HUES64 (cell line): ENCODE results near the gene RPLP2.

ENCODE experiments used
- H3K27ac ChIP-seq: 2 replicates; pipeline ENCODE4 v1.7.0; 2013; ENCODE audit warnings: low read depth, low read length, inconsistent platforms
- H3K27me3 ChIP-seq: 2 replicates; pipeline ENCODE4 v1.6.1; 2013; ENCODE audit warnings: mild to moderate bottlenecking, low read length; ENCODE audit not compliant: insufficient read depth
- H3K36me3 ChIP-seq: 2 replicates; pipeline ENCODE4 v1.6.1; 2013; ENCODE audit warnings: mild to moderate bottlenecking, low read length; ENCODE audit not compliant: insufficient read depth
- H3K4me1 ChIP-seq: 2 replicates; pipeline ENCODE4 v1.6.1; 2013; ENCODE audit warnings: mild to moderate bottlenecking, low read length, moderate library complexity; ENCODE audit not compliant: insufficient read depth
- H3K4me3 ChIP-seq: 2 replicates; pipeline ENCODE4 v1.5.1; 2013; ENCODE audit warnings: mild to moderate bottlenecking, low read length, moderate library complexity
- H3K9ac ChIP-seq: 2 replicates; pipeline ENCODE4 v1.6.1; 2013; ENCODE audit warnings: mild to moderate bottlenecking, low read depth, low read length
- H3K9me3 ChIP-seq: 2 replicates; pipeline ENCODE4 v1.6.1; 2013; ENCODE audit warnings: low read depth, low read length; ENCODE audit not compliant: insufficient read depth
- WGBS: fragments of 150-250, 120-280 bp; methylation state at CpG from one replicate; pipeline ENCODE4 v1.1.7; 2013; ENCODE audit warnings: missing lambda C conversion rate; 5-methylcytosine and 5-hydroxymethylcytosine counted together

Gene RPLP2

DNA sequence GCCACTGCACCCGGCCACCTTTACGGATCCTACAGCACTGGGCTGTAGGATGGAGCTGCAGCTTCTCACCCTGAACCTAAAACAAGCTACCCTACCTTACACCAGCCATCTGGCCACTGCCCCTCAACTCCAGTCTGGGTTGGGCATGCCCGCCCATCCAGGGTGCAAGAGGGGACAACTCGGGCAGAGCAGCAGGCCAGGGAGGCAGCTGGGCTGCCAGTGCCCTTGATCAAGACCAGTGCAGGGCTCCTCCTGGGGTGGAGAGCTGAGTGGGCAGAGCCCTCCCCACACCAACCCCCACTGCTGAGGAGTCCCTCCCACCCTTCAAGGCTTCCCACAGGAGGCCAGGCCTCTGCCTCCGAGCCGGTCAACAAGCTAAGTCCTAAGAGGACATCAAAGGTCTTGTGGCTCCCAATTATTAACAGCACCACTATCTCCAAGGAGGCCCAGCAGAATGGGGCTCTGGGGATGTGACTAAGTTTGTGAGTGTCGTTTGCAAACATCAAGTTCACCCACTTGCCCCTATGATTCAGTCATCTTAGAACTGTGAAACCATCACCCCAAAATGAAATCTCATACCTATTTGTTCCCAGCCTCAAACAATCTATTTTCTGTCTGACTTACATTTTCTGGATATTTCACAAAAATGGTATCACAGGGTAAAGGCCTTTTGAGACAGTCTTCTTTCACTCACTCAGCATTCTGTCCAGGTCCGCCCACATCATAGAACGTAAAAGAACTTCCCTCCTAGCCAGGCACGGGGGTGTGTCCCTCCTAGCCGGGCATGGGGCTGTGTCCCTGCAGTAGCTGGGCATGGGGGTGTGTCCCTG is 43.4 kb upstream of the RPLP2 start:
- Histone ChIP-seq H3K9me3 (no peaks in the 10 kb centered on the region), H3K36me3 (peaks cover 76% of the 10 kb centered on the region)

DNA sequence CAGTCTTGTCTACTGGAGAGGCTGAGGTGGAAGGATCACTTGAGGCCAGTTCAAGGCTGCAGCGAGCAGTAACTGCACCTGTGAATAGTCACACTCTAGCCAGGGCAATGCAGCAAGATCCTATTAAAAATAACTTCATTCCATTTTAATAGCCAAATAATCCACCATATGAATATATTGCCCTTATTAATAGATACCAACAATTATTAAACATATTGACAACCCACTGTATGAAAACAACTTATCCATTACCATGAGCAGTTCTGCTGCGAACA is 42.9 kb upstream of the RPLP2 start:
- Histone ChIP-seq H3K36me3 (peaks cover 76% of the 10 kb centered on the region), H3K27ac (no peak overlapping the region), H3K27me3 (no peaks in the 10 kb centered on the region), H3K9ac (no peak overlapping the region), H3K4me1 (peaks cover 7% of the 10 kb centered on the region; the same call in 1 of the 2 replicates), H3K4me3 (no peak overlapping the region), H3K9me3 (no peaks in the 10 kb centered on the region)
- WGBS, result 98% methylated on average over 2 of the region's 2 CpGs

More for the DNA sequence above, 43.4 kb upstream of the RPLP2 start:
- Histone ChIP-seq H3K27me3 (no peaks in the 10 kb centered on the region), H3K4me1 (peaks cover 7% of the 10 kb centered on the region; the same call in 1 of the 2 replicates), H3K27ac (no peak overlapping the region), H3K9ac (no peak overlapping the region), H3K4me3 (no peak overlapping the region)
- WGBS, result 95% methylated on average over 11 of the region's 11 CpGs

DNA sequence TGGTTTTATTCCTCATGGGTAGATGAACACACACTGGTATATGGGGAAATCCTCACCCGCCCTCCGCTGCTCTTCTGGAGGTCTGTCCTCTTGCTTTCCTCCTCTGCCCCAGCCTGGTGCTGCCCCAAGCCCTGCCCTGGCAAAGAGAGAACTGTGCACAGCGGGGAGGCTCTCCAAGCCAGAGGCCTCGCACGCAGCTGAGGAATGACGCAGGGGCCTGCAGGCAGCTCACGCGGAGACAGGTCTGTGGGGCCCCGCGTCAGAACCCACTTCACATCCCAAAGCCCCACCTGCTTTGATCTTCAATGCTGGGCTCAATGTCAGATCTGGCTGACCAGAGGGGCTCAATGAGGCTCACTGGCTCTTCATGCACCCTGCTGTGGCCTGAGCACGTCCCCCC is 42.5 kb upstream of the RPLP2 start:
- H3K9ac ChIP-seq, result no peak overlapping the region
- 94% methylated on average over 11 of the region's 11 CpGs for WGBS
- no peaks in the 10 kb centered on the region for H3K9me3 ChIP-seq
- H3K27me3 ChIP-seq, result no peaks in the 10 kb centered on the region
- peaks cover 7% of the 10 kb centered on the region; the same call in 1 of the 2 replicates for H3K4me1 ChIP-seq
- H3K36me3 ChIP-seq, result peaks cover 74% of the 10 kb centered on the region
- no peak overlapping the region for H3K4me3 ChIP-seq
- H3K27ac ChIP-seq, result no peak overlapping the region

DNA sequence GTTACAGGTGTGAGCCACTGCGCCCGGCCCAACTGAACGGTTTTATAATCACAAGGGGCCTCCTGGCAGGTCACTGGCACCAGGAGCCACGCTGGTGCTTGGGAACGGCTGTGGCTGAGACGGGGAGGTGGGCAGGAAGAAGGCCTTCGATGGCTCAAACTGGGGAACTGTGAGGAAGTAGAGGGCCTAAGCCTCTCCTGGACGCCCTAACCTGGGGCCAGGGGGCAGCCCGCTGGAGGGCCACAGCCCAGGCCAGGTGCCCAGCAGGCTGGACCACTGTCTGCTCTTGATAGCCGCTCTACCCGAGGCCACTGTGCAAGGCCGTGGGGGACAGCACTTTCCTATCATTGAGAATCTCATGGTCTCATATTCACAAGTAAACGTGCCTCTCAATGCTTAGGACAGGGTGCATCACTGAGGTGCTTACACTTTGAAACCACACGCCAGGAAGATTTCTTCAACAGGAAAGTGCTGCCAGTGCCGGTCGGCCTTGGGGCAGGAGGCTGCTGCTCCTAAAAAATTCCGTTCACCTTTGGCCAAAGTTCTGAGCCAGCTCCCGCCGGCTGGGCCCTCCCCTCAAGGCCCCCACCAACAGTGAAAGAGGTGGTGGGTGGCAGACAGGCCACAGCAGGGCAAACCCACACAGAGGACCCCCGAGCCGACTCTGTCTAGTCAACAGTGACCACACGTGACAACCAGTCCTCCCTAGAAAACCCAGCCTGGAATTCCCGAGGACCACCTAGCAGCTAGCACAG is 39.7 kb upstream of the RPLP2 start:
- no peaks in the 10 kb centered on the region for H3K27me3 ChIP-seq
- H3K9ac ChIP-seq, result no peak overlapping the region
- H3K4me1 ChIP-seq, result peaks cover under 1% of the 10 kb centered on the region; the same call in 1 of the 2 replicates
- no peak overlapping the region for H3K27ac ChIP-seq
- WGBS, result 94% methylated on average over 23 of the region's 23 CpGs
- H3K4me3 ChIP-seq, result no peak overlapping the region
- H3K9me3 ChIP-seq, result no peaks in the 10 kb centered on the region
- peaks cover 69% of the 10 kb centered on the region for H3K36me3 ChIP-seq

DNA sequence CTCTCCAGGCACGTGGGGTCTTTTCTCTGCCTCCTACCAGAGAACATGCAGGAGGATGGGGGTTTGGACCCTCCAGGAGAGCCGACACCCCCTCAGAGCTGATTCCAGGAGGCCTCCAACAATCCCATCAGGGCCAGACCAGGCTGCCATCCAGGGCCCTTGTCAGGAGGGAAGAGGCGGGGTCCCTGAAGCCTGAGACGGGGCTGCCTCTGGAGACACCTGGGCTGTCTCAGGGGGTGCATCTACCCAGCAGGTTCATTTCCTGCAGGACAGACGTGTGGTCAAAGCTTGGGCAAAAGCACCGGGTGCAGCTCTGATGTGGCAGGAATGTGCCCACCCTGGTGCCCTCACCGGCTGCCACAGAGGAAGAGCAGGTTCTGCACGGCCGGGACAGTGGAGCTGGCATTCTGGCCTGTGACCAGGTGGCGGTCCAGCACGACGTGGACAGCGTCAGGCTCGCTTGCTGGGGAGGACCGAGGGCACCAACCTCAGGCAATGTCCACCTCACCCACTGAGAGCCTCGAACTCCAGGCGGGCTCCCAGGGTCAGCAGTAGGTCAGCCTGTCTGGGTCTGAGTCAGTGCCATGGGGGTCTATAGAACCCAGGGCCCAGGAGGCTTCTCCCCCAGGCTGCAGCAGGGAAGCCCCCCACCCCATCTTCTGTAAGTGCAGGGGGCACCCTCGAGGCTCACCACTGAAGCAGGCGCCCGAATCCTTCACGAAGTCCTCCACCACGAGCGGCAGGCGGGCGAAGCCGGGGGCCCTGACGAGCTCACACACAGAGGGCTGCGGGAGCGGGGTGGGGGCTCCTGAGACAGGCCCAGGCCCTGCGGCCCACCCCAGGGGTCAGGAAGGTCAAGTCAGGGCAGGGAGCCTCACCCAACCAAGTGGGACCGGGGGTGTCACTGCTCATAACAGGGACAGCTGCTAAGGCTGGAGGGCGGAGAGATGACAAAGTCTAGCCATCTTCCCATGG is 38.8 kb upstream of the RPLP2 start:
- Histone ChIP-seq H3K36me3 (peaks cover 66% of the 10 kb centered on the region), H3K9ac (no peak overlapping the region), H3K9me3 (no peaks in the 10 kb centered on the region), H3K4me3 (no peak overlapping the region), H3K27me3 (no peaks in the 10 kb centered on the region), H3K4me1 (peaks cover 7% of the 10 kb centered on the region; the same call in 1 of the 2 replicates), H3K27ac (no peak overlapping the region)
- WGBS, result 95% methylated on average over 32 of the region's 32 CpGs

DNA sequence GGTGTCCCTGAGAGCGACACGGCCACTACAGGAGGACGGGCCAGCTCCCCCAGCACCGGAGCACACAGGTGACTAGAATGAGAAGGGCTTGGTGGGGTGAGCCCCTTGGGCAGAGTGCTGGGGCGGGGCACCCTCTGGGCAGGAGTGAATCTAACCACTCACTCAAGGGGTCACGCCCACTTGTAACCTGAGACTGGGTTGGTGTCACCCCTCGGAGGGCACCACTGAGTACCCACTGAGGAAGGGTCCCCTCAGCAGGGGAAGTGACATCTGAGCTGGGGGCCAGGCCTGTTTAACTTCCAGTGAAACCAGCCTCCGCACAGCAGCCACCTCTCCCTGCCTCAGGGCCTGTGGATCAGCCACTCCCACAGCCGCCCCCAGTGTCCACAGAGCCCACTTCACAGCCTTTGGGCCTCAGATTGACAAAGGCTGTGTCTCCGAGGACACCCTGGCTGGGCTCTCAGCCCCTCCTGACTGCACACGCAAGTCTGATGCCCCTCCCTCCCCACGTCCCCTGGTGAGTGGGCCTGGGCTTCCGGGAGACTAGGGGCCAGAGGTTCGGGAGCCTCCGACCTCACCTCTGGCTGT is 38.1 kb upstream of the RPLP2 start:
- no peak overlapping the region for H3K9ac ChIP-seq
- peaks cover 7% of the 10 kb centered on the region; the same call in 1 of the 2 replicates for H3K4me1 ChIP-seq
- WGBS, result 82% methylated on average over 15 of the region's 15 CpGs
- no peaks in the 10 kb centered on the region for H3K27me3 ChIP-seq
- no peaks in the 10 kb centered on the region for H3K9me3 ChIP-seq
- peaks cover 58% of the 10 kb centered on the region for H3K36me3 ChIP-seq
- H3K27ac ChIP-seq, result no peak overlapping the region
- no peak overlapping the region for H3K4me3 ChIP-seq

DNA sequence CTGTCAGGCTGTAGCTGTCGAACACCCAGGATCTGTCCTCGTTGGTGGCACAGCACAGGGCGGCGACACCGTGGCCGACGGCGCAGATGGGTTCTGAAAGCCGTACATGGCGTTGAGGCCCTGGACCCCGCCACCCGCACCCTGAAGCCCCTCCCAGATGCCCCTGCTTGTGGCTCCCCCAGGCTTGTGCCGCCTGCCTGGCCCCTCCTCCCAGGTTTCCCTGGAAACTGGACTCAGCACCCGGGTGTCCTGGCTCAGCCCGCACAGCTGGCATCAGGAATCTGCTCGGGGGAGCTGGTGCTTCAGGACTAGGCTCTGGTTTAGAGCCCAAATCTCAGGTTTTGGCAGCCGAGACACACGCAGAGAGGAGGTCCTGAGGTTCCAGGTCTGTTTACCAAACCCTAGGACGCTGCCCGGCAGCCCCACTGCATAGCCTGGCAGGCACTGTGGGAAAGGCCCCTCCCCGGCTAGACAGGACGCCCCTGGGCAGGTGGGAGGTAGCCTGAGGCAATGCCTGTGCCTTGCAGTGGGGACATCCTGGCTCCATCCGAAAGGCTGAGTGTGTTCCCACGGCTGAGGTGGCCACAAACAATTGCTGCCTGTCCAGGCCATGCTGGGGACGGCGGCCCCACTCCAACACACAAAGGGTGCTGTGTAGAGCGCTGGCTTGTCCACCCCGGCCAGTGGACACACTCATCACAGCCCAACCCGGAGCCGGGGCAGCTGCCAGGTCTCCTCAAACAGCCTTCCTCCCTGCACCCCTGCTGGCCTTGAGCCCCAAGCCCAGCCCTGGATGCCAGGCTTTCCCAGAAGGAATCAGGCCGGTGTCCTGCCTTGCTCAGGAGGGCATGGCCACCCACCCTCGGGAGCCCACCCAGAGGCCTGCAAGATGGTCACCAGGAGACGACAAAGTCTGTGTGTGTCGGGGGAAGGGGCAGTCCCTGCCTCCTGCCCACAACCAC is 37.1 kb upstream of the RPLP2 start:
- H3K36me3 ChIP-seq, result peaks cover 49% of the 10 kb centered on the region
- peaks cover 7% of the 10 kb centered on the region; the same call in 1 of the 2 replicates for H3K4me1 ChIP-seq
- no peak overlapping the region for H3K9ac ChIP-seq
- 92% methylated on average over 34 of the region's 34 CpGs for WGBS
- H3K4me3 ChIP-seq, result no peak overlapping the region
- no peak overlapping the region for H3K27ac ChIP-seq
- no peaks in the 10 kb centered on the region for H3K27me3 ChIP-seq
- H3K9me3 ChIP-seq, result no peaks in the 10 kb centered on the region

DNA sequence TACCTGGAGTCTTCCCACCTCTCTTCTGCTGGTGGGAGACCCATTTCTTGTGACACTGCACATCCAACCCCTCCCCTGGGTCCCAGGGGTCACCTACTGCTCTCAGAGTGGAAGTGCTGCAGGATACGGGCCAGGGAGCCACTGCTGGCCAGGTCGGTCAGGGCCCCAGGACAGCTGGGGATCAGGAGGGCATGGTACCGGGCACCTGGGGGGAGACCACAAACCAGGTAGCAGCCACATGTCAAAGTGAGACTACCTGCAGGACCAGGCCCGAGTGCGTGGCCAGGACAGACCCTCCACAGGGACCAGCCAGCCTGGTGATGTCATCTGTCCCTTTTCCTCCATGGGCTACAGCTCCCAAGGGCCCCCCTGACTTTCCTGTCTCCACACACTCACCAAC is 36.3 kb upstream of the RPLP2 start:
- peaks cover 49% of the 10 kb centered on the region for H3K36me3 ChIP-seq
- H3K9ac ChIP-seq, result no peak overlapping the region
- no peaks in the 10 kb centered on the region for H3K9me3 ChIP-seq
- no peaks in the 10 kb centered on the region for H3K27me3 ChIP-seq
- WGBS, result 96% methylated on average over 5 of the region's 5 CpGs
- H3K4me3 ChIP-seq, result no peak overlapping the region
- H3K27ac ChIP-seq, result no peak overlapping the region
- peaks cover 7% of the 10 kb centered on the region; the same call in 1 of the 2 replicates for H3K4me1 ChIP-seq

DNA sequence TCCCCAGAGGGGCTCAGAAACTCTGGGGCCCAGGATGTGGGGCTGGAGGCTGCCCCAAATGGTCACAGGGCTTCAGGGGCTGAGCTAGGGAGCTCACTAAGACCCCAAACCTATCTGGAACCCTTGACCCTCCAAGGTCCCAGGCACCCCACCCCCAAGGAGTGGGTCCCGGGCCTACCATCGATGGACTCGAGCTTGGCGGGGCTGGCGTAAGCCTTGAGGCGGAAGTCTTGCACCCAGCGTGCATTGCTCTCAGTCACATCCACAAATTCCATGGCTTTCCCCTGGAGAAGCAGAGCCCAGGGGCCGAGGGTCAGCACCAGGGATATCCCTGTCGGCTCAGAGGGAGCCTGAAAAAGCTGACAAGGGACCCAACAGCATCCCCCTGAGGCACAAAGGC is 35.9 kb upstream of the RPLP2 start:
- peaks cover 7% of the 10 kb centered on the region; the same call in 1 of the 2 replicates for H3K4me1 ChIP-seq

More for the DNA sequence above, 35.9 kb upstream of the RPLP2 start:
- H3K36me3 ChIP-seq, result peaks cover 51% of the 10 kb centered on the region
- H3K9me3 ChIP-seq, result no peaks in the 10 kb centered on the region
- no peak overlapping the region for H3K9ac ChIP-seq
- no peaks in the 10 kb centered on the region for H3K27me3 ChIP-seq
- no peak overlapping the region for H3K4me3 ChIP-seq
- 97% methylated on average over 9 of the region's 9 CpGs for WGBS
- H3K27ac ChIP-seq, result no peak overlapping the region
